ENCODE data around the gene GGACT. TPM values are rescaled to one million over a fixed set of nuclear protein-coding genes. Genes with fewer than 3 reads are reported as not detected.
"Not testable (repeated sequence)": the region's sequence is repeated elsewhere in the genome, so short reads cannot be mapped to it uniquely, and the experiment has no call there.

GGACT gene
- total RNA-seq, 2 donors from 2014 or later, result 1.4 TPM

- Histone ChIP-seq H3K4me1 (no peaks in the 10 kb centered on the region), H3K36me3 (peaks cover 5% of the 10 kb centered on the region), H3K4me3 (no peak overlapping the region), H3K27me3 (no peaks in the 10 kb centered on the region), H3K9me3 (no peaks in the 10 kb centered on the region), H3K27ac (no peak overlapping the region)
- no peak for DNase-seq (ENCODE audit: low spot score)
- TF ChIP-seq CTCF (IDR thresholded peaks at IDR 0.05), result no peak
Measured at GRCh38 chr13:100527644-100528043, 60.9 kb downstream of the GGACT start.

- no peak for TF ChIP-seq CTCF (IDR thresholded peaks at IDR 0.05)
- Histone ChIP-seq H3K4me3 (no peak overlapping the region), H3K27ac (no peak overlapping the region), H3K36me3 (no peaks in the 10 kb centered on the region), H3K9me3 (no peaks in the 10 kb centered on the region), H3K4me1 (no peaks in the 10 kb centered on the region), H3K27me3 (no peaks in the 10 kb centered on the region)
- no peak for DNase-seq (ENCODE audit: low spot score)
Measured at GRCh38 chr13:100526318-100527000, 62.1 kb downstream of the GGACT start.

GRCh38 chr13:100525453-100526317 lies 62.9 kb downstream of the GGACT start:
- H3K9me3 ChIP-seq, result no peaks in the 10 kb centered on the region

GRCh38 chr13:100524688-100525087 lies 63.9 kb downstream of the GGACT start:
- H3K4me1 ChIP-seq, H3K9me3 ChIP-seq, H3K36me3 ChIP-seq, H3K27me3 ChIP-seq, H3K27ac ChIP-seq, H3K4me3 ChIP-seq: not testable (repeated sequence)
- peak; percentile 1 for DNase-seq (ENCODE audit: low spot score)

More at GRCh38 chr13:100525453-100526317, 62.9 kb downstream of the GGACT start:
- H3K4me1 ChIP-seq, result no peaks in the 10 kb centered on the region
- peak; percentile 16 for DNase-seq (ENCODE audit: low spot score)
- H3K27ac ChIP-seq, result no peak overlapping the region
- H3K27me3 ChIP-seq, result no peaks in the 10 kb centered on the region
- TF ChIP-seq CTCF (IDR thresholded peaks at IDR 0.05), result no peak
- H3K4me3 ChIP-seq, result no peak overlapping the region
- H3K36me3 ChIP-seq, result no peaks in the 10 kb centered on the region

GRCh38 chr13:100523981-100524386 lies 64.6 kb downstream of the GGACT start:
- Histone ChIP-seq H3K36me3 (no peaks in the 10 kb centered on the region), H3K9me3 (no peaks in the 10 kb centered on the region), H3K27me3 (no peaks in the 10 kb centered on the region), H3K4me3 (no peak overlapping the region), H3K27ac (no peak overlapping the region), H3K4me1 (no peaks in the 10 kb centered on the region)
- DNase-seq (ENCODE audit: low spot score), result peak; percentile 26
- TF ChIP-seq CTCF (IDR thresholded peaks at IDR 0.05), result no peak

GRCh38 chr13:100523411-100523810 lies 65.2 kb downstream of the GGACT start:
- H3K27ac ChIP-seq, result no peak overlapping the region

More at GRCh38 chr13:100523411-100523810, 65.2 kb downstream of the GGACT start:
- TF ChIP-seq CTCF (IDR thresholded peaks at IDR 0.05), result no peak
- Histone ChIP-seq H3K27me3 (no peaks in the 10 kb centered on the region), H3K4me3 (no peak overlapping the region), H3K36me3 (no peaks in the 10 kb centered on the region), H3K4me1 (no peaks in the 10 kb centered on the region), H3K9me3 (no peaks in the 10 kb centered on the region)
- no peak for DNase-seq (ENCODE audit: low spot score)

Data from right atrium auricular region (tissue), 2 donors.